ENCODE results near the gene SULT1A2.
"Not testable (repeated sequence)": the region's sequence is repeated elsewhere in the genome, so short reads cannot be mapped to it uniquely, and the experiment has no call there.

The SULT1A2 gene

DNA sequence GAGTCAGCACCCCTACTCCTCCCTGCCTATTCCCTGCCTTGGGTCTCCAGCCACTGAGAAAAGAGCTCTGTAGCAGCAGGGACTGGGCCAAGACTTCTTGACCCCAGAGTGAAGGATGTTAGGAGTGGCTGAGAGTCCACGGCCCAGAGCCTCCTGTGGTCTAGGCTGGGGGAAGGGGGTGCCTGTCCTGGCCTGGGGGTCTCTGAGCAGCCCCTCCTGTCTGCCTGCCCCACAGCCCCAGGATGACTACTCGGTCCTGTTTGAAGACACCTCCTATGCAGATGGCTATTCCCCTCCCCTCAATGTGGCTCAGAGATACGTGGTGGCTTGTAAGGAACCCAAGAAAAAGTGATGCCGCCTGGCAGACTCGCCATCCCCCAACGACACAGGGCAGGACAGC, 5.5 kb downstream of the SULT1A2 start:
- no peak for DNase-seq (ENCODE audit: low read depth)

DNA sequence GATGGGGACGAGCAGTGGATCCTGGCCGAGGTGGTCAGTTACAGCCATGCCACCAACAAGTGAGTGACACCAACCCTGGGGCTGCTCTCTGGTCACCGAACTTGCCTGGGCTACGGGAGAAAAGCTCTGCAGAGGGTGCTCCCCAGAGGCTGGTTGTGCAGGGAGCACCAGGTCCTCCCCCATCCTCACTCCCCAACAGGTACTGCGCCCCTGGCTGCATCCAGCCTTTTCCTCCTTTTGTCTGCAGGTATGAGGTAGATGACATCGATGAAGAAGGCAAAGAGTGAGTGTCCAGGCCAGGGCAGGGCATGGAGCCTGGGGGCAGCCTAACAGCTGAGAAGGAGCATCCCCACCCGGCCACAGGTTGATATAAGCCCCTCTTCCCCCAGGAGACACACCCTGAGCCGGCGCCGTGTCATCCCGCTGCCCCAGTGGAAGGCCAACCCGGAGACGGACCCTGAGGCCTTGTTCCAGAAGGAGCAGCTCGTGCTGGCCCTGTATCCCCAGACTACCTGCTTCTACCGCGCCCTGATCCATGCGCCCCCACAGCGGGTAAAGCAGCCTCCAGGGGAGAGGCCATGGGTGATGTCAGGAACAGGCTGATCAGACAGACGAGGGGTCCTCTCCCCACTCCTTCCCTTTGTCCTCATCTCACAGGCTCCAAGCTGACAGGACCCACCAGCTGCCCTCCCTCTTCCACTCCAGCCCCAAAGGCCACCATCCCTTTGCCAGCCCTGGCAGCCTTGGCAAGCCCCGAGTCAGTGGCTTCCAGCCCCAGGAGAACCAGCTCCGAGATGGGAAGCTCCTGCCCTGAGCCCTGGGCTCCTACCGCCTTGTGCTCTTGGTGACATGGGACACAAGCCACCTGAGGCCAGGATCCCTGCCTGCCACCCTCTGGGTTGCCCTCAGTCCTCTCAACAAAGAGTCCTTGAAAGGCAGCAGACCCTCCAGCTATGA, 6.2 kb downstream of the SULT1A2 start:
- no peak for DNase-seq (ENCODE audit: low read depth)

DNA sequence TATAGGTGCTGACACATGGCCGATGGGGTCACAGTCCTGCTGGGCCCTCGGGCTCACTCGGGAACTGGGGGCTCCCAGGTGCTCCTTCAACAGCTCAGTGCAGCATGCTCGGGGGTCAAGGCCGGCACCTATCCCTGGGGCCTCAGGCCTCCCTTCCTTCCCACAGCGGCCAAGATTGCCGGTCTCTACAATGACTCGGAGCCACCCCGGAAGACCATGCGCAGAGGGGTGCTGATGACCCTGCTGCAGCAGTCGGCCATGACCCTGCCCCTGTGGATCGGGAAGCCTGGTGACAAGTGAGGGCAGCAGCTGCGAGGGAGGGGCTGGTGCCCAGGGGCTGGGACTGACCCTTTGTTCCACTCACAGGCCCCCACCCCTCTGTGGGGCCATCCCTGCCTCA, 6.9 kb downstream of the SULT1A2 start:
- no peak for DNase-seq (ENCODE audit: low read depth)

DNA sequence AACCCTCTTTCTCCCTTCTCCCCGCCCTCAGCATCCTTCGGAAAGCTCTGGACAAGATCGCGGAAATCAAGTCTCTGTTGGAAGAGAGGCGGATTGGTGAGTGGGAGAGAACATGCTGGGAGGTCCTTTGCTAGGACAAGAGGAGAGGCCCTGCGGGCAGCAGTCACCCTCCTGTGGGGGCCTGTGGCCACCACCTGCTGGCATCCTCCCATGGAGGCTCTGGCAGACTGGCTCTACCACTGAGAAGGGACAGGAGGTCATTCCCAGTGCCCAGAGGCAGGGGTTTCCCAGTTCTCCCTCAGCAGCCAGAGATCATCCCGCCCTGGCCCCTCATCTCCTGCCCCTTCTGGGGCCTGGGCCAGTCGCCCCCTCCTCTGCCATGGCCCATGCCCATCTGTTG, 7.8 kb downstream of the SULT1A2 start:
- no peak for DNase-seq (ENCODE audit: low read depth)

DNA sequence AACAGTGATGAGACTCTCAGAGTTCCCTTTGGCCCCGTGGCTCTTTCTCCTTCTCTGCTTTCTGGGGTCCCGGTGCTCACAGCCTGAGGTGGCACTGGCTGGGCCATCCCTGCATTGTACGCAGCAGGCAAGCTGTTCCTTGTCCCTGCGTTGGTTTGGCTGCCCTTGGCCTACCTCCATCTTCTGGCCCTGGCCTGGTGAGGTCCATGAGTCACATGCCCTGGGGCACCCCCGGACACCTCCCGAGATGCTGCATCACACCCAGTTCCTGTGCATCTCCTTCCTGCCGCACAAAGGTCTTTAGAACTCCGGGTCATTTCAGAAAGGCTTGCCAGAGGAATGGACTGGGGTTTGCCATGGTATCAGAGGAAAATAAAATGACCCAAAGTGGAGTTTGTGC, 9.5 kb downstream of the SULT1A2 start:
- no peak for DNase-seq (ENCODE audit: low read depth)

DNA sequence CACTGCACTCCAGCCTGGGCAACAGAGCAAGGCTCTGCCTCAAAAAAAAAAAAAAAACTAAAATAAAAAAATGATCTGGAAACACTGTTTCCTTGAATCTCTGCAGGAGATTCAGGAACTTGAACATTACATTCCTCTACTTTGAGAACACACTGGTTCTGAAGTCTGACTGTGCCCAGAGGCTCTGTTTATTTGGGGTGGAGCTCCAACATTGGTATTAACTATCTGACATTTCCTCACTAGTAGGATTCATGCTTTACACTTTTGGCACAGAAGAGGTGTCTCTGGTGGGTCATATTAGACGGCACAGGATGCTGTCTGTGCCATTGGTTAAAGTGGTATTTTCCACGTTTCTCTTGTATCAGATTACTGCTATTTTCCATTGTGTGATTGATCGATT, 10.4 kb downstream of the SULT1A2 start:
- DNase-seq (ENCODE audit: low read depth), result no peak

DNA sequence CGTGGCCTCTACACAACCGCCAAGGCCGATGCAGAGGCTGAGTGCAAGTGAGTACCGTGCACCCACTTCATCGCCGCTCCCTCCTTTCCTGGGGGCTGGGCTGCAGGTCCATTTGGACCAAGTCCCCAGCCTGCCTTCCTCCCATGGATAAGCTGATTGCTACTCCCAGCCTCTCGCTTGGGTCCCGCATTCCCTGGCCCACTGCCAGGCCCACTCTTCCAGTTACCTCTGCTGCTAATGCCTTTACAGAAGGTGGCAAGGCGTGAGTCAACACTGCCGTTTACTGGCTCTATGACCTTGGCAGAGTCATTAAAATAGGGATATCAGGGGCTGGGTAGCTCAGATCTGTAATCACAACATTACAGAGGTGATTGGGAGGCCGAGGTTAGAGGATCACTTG, 11.2 kb downstream of the SULT1A2 start:
- DNase-seq (ENCODE audit: low read depth), result no peak

DNA sequence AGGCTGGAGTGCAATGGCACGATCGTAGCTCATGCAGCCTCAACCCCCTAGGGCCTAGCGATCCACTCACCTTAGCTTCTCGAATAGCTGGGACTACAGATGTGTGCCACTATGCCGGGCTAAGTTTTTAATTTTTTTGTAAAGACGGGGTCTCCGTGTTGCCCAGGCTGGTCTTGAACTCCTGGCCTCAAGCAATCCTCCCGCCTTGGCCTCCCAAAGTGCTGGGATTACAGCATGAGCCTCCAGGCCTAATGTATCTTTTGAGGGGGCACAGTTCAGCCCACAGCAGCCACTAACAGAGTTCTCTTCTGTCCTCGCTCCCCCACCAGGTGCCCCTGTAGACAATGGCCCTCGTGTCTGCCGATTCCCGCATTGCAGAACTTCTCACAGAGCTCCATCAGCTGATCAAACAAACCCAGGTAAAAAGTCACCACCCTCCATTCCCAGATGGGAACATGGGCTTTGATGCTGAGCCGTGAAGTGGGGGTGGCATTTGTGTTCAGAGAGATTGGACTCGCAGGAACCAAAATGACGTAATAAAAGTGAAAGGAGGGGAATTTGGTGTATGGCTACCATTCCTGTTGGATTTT, 16.0 kb downstream of the SULT1A2 start:
- DNase-seq (ENCODE audit: low read depth), result no peak

DNA sequence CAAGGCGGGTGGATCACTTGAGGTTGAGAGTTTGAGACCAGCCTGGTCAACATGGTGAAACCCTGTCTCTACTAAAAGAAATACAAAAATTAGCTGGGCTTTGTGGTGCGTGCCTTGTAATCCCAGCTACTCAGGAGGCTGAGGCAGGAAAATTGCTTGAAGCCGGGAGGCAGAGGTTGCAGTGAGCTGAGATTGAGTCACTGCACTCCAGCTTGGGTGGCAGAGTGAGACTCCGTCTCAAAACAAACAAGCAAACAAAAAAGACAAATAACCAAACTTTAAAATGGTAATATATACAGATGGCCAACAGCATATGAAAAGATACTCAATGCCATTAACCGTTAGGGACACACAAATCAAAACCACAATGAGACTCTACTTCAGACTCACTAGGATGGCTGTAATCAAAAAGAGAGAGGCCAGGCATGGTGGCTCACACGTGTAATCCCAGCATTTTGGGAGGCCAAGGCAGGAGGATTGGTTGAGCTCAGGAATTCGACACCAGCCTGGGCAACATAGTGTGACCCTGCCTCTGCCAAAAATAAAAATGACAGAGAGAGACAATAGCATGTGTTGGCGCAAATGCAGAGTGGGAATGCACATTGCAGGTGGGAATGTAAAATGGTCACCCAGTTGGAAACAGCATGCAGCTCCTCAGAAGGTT, 21.3 kb downstream of the SULT1A2 start:
- DNase-seq (ENCODE audit: low read depth), result no peak

DNA sequence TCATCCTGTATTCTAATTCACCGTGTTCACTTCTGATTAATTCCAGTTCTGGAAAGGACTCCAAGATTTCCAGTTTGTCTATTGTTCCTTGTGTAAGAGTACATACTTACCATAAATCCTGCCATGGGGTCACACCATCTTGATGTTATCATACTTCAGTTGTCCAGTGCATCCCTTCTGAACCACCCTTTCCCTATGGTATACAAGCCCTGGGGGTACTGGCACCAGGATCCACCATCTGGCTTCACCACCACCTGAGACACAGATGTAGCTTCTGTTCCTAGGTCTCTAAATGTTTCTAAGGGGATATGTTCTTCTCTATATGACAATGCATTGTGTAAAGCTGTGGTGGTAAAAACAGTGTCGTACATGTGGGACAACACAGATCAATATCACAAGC, 21.9 kb downstream of the SULT1A2 start:
- no peak for DNase-seq (ENCODE audit: low read depth)

DNA sequence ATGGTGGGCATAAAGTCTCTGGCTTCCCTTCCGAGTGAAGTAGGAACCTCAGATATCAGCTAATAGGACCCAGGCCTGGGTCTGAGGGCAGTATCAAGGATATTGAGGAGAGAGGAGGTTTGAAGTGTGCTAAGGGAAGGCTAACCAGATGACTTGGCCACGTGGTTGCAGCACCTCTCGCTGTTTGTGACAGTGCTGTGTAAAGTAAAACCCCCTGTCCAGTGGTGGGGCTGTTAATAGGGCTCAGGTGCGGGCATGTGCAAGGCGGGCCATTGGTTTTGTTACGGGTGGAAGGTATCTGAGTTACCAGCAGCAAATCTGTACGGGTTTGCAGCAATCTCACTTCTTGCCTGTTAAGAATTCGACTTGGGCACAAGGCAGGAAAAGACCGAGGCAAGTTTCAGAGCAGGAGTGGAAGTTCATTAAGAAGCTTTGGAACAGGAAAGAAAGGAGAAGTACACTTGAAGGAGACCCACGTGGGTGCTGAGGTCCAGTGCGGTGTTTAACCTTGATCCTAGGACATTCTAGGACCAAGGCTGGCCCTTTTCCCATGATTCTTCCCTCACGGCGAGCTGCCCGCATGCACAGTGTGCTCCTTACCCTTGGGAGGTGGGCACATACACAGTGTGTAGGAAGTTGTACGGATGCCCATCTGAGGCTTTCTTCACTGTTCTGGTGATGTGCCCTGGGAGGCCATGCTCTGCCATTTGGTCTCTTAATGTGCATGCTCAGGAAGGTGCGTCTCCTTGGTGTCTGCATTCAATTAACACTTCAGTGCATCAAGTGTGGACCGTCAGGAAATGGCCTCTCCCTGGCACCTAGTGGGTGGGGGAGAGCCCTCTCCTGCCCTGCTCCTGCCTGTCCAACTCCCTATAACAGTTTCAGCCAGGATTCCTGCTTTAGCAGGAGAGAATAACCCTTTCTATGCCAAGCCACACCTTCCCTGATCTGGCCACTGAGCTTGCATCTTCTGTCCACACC, 22.8 kb downstream of the SULT1A2 start:
- no peak for DNase-seq (ENCODE audit: low read depth)

DNA sequence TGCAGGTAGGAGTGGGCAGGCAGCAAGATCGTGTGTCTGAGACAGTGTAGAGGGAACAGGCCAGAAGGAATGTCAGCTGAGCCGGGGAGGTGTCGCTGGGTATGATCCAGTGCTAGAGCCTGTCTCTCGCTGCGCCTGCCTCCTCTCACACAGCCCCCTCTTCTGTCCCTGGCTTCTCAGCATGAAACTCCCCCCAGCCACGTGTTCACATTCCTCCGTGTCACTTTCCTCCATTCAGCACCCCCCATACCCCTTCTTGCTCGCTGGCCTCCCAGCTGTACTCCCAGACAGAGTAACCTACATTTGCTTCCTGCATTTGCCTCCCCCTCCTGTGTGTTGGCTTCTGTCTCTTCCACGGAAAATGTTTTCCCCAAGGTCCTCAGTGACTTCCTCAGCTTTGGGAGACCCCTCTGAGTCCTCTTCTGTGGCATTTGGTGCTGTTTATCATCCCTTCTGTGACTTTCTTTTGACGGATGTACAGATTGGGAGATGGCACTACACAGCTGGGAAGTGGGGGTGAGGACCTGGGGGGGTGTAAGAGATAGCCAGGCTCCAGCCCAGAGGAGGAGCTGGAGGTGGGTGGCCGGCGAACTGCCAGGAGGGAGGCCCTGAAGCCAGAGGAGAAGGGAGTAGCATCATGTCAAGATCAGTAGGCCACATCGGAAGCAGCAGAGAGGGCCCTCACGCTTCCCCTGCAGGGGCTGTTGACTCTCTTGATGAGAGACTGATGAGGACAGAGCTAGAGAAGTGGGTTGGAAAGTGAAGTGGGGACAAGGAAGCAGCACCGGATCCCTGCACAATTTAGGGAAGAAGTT, 23.9 kb downstream of the SULT1A2 start:
- DNase-seq (ENCODE audit: low read depth), result no peak

DNA sequence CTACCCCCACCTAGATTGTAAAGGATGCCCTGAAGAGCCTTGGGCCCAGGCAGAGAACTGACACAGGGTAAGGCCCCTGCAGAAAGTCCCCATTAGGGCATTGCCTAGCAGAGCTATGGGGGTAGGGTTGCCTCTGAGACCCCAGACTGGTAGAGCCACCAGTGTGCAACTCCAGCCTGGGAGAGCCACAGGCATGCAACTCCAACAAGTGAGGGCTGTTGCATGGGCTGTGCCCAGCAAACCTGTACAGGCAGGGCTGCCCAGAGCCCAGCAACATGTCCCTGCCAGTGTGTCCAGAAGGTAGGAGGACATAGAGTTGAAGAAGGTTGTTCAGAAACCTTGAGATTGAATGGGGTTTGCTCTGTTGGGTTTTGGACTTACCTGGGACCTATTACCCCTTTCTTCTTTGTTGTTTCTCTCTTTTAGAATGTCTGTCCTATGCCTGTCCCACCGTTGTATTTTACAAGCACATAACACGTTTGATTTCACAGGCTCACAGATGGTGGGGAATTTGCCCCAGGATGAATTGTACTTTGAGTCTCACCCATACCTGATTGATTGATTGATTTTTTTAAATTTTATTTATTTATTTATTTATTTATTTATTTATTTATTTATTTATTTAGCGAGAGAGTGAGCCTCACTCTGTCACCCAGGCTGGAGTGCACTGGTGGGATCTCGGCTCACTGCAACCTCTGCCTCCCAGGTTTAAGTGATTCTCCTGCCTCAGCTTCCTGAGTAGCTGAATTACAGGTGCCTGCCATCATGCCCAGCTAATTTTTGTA, 26.7 kb downstream of the SULT1A2 start:
- DNase-seq (ENCODE audit: low read depth), result no peak

DNA sequence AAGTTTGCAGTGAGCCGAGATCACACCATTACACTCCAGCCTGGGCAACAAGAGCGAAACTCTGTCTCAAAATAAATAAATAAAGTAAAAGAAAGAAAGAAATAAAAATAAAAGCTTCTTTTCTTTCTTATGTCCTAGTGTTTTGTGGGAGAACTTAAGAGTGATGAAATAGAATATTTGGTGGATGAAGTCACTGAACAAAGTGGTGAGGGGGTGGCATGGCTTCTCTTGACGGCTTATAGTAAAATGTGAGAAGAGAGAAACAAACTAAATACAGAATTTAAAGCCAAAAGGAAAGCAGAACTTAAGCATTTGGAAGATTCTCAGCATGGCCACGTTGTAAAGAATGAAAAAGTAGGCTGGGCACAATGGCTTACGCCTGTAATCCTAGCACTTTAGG, 27.8 kb downstream of the SULT1A2 start:
- no peak for DNase-seq (ENCODE audit: low read depth)

DNA sequence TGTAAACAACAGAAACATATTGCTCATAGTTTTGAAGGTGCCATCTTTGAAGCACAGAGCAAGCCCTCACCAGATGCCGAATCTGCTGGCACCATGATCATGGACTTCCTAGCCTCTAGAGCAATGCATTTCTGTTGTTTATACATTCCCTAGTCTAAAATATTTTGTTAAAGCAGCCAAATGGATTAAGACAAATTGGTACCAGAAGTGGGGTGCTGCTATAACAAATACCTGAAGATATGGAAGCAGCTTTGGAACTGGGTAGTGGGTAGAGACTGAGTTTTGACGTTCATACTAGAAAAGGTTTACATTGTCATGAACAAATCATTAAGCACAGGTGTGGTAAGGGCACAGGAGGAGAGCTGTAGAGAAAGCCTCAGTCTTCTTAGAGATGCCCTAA, 29.6 kb downstream of the SULT1A2 start:
- DNase-seq (ENCODE audit: low read depth), result no peak

DNA sequence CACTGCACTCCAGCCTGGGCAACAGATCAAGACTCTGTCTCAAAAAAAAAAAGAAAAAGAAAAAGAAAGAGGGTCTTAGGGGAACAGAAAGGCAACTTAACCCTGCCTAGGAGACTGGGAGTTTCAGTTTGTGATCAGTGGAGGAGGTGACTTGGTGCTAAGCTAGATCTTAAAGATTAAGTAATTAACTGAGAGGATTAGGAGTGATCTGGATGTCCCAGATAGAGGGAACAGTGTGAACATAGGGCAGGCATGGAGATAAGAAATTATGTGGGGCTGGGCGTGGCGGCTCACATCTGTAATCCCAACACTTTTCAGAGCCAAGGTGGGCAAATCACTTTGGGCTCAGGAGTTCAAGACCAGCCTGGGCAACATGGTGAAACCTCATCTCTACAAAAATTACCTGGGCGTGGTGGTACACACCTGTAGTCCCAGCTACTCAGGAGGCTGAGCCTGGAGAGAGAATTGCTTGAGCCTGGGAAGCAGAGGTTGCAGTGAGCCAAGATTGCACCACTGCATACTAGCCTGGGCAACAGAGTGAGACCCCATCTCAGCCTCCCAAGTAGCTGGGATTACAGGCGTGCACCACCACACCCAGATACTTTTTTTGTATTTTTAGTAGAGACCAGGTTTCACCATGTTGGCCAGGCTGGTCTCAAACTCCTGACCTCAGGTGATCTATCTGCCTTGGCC, 30.5 kb downstream of the SULT1A2 start:
- DNase-seq (ENCODE audit: low read depth), result not testable (repeated sequence)

DNA sequence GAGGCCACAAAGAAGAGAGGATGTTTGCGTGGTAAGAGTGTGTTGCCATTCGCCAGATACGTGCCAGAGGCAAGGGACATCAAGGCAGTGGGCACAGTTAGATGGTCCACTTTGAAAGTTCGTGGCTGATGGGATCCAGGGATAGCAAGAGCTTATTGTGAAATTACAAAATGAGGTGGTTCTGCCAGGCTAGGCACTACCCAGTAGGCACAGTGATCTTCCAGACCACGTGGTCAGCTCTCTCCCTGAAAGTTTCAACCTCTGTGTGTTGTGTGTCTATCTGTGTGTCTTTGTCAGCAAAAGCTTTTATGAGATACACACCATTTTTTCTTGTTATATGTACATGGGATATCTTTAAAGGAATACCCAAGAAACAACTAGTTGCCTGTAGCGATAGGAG, 33.6 kb downstream of the SULT1A2 start:
- DNase-seq (ENCODE audit: low read depth), result no peak

DNA sequence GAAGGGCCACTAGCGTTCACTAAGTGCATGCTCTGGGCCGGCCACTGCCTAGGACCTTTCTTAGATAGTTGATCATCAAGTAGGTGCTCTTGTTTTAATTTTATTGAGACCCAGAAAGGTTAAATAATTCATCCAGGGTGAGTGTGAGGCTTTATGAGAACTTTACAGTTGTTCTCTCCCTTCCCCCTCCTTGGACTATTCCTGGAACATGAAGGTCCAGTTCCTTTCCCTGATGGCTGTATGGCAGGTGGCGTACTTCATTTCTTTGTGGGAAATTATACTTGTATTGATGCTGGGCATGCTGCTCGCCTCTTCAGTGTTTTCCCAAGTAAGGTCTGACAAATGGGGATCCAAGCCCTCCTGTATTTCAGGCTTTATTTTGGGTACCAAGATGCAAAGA, 34.7 kb downstream of the SULT1A2 start:
- DNase-seq (ENCODE audit: low read depth), result no peak

DNA sequence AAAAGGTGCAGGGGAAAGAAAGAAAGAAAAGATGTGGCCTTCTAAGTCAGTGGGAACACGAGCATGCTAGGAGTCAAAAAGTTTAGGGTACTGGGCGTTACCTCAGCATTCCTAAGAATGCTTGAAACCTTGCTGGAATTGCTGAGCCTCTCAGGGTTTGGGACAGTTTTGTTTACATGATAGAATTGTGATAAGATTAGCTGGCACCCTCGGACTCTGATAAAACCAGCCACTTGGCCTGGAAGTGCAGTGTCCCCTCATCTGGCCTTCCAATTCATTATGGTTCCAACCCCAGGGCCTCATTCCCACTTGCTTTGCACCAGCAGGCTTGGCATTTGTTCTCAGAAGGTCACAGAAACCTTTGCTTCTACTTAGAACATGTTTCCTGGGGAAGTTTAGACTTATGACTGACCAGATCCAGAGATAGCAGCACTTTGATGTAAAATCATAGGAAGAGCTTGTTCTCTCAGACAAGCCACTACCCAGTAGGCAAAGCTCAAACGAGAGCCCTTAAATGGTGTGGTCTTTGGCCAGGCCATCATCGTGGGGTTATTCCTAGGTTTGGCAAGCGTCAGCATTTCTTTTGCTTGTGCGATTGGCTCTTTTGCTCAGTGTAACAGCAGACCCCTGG, 35.2 kb downstream of the SULT1A2 start:
- DNase-seq (ENCODE audit: low read depth), result no peak

All from stimulated activated CD8-positive, alpha-beta memory T cell treated with anti-CD3 and anti-CD28 coated beads, Interleukin-7, amount 100 ng/mL, for 24 hours (primary cell).